Uterine smooth muscle cell (primary cell): ENCODE measurements around the gene PCSK4. TPM values are rescaled to one million over a fixed set of nuclear protein-coding genes. Genes with fewer than 3 reads are reported as not detected.

Experiments
- total RNA-seq: library from RNA; depleted of rRNA; stranded (reverse); fragments of >200 nt; gene quantifications from 2 replicates; pipeline ENCODE4 v1.2.3, GENCODE V29; 2014

PCSK4 gene
- total RNA-seq, result 2.3 and 4.4 TPM in 2 replicates

DNA sequence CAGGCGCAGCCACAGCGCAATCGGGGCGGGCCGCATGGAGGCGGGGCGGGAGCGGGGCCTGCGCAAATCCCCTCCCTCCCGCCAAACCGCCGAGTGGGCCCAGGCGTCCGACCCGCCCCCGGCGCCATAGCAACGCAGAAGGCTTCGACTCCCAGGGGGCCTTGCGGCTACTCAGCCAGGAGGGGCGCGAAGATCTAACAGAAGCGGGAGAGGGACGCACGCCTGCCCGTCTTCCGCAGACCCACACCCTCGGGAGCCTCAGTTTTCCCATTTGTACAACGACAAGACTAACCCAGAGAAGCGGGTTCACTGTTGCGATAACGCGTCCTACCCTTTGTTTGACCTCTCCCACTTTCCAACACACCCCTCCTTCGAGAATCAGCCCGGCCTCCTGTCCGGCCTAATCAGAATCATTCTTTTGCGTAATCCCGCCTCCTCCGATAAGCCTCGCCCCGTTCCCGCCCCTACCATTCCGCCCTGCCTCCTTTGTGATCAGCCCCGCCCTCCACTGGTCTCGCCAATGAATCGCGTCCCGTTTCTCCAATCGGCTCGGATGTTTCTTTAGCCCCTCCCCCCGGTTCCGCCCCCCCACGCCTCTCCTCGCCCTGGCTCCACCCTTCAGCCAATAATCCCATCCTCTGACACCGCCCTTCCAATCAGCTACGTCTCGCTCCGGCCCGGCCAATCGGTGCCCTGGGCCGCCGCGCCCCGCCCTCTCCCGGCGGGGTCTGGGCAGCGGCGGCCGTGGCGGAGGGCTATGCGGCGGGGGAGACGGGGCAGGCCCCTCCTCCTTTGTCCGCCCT, at the start of gene PCSK4:
Gene PCSK4 (minus strand): TSS at position 40 of the 803 bp plus-strand sequence. CDS start 4 bp downstream, at position 36.

DNA sequence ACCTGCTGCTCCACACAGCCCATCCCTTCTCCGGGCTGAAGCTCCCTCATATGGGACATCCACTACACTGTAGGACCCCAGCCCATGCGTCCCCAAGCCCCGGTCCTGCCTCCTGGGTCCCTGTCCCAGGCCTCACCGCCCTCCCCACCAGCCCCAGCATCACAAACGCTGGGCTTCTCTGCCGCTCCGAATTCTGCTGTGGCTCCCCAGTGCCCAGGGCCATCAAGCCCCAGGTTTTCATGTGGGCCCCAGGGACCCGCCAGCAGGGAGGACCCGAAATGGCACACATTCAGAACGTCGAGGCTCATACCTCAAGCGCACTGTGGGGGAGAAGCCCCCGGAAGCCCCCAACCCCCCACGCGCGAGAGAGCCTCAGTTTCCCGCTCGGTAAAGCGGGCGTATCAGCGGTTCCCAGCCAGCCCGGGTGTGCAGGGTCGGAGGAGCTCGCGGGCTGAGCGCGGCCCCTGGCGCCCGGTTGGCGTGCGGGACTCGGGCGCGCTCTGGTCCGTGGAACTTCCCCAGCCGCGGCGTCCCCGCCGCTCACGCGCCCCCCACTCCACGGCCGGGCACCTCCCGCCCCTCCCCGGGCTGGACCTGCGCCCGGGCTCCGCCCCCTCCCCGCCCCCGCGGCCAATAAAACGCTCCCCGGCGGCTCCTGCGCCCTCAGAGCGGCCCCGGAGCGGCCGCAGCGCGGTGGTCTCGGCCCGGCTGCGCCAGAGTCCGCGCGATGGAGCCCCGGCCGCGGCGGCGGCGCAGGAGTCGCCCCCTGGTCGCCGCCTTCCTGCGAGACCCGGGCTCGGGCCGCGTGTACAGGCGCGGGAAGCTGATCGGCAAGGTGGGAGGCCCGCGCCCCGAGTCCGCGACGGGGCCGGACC, 33.5 kb upstream of the PCSK4 start, which contains the start of gene PLK5:
Gene PLK5 (plus strand): TSS at position 666 of the 875 bp plus-strand sequence. CDS start 2,920 bp downstream, outside the sequence.

GRCh38 chr19:1512671-1513498, 22.7 kb upstream of the PCSK4 start, which contains the start of gene ADAMTSL5:
ADAMTSL5 (minus strand) TSS chr19:1513019; CDS start chr19:1510943, 2,076 bp downstream.

DNA sequence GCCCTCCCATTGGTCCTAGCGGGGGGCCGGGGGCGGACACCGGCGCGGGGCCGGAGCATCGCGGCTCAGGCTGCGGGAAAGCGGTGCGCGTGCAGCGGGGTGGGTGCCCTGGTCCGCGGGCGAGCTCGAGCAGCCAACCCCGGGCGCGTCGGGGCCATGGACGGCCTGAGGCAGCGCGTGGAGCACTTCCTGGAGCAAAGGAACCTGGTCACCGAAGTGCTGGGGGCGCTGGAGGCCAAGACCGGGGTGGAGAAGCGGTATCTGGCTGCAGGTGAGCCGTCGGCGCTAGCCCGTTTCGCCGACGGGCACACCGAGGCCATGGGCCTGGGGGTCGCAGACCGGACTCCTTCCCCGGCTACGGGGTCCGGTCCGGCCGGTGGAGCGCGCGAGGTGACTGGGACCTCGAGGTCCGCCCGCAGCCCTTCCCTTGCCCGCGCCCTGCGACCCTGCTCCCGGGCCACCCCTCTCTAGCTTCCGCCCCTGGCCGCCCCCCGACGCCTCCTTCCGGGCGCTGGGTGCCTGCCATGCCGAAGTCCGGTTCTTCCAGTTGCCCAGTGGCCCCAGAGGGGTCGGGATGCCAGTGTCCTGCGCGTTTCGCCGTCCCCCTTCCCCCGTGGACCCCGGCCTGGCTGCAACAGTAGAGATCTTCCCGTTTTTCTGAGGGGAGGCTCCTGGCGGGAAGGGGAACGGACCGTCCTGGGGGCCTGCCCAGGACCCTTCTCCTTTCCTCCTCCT, 1.1 kb upstream of the PCSK4 start, which contains the start of gene REEP6:
Gene REEP6 (plus strand): TSS at position 68 of the 735 bp plus-strand sequence. CDS start 89 bp downstream, at position 157.

GRCh38 chr19:1478934-1479707, 11.0 kb downstream of the PCSK4 start, which contains the start of gene C19orf25:
C19orf25 (minus strand) TSS chr19:1479215; CDS start chr19:1478903, 312 bp downstream.

DNA sequence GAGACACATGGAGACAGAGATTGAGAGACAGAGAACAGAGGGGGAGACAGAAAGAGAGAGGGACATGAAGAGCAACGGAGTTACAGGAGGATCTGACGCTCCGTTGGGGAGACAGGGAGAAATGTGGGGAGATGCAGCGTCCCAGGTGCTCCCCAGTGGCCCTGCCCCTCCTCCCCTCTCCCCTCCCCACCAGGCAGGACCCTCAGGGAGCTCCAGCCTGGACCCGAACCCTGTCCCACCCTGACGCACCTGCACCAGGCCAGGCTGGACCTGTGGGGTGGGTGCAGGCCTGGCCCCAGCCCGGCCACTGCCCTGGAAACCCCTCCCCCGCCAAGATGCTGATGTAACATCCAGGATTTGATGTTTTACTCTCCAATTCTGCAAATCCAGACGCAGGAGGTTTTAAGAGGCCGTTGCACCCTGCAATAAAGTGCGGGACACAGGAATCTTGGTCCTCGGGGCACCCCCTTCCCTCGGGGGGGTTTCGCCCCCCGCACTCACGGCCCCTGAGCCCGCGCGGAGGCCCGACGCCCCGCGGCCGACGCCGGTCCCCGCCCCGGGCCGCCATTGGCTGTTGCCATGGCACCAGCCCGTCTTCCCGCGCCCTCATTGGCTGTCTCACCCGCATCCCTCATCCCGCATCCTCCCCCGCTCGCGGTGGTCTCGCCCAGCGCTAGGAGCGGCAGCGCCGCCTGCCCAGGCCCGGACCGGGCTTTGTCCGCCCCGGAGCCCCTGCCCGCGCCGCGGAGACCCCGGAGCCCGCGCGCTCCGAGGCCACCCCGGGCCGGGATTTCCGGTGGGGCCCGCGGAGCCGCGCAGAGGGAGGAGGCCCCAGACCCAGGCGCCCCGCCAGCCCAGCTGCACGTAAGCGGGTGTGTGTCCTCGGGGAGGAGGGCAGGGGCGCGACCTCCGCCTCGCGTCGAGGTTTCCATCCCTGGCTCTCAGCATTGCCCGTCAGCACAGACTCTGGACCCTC, 40.4 kb downstream of the PCSK4 start, which contains the start of gene APC2:
Gene APC2 (plus strand): TSS at position 655 of the 976 bp plus-strand sequence. CDS start 2,881 bp downstream, outside the sequence.

DNA sequence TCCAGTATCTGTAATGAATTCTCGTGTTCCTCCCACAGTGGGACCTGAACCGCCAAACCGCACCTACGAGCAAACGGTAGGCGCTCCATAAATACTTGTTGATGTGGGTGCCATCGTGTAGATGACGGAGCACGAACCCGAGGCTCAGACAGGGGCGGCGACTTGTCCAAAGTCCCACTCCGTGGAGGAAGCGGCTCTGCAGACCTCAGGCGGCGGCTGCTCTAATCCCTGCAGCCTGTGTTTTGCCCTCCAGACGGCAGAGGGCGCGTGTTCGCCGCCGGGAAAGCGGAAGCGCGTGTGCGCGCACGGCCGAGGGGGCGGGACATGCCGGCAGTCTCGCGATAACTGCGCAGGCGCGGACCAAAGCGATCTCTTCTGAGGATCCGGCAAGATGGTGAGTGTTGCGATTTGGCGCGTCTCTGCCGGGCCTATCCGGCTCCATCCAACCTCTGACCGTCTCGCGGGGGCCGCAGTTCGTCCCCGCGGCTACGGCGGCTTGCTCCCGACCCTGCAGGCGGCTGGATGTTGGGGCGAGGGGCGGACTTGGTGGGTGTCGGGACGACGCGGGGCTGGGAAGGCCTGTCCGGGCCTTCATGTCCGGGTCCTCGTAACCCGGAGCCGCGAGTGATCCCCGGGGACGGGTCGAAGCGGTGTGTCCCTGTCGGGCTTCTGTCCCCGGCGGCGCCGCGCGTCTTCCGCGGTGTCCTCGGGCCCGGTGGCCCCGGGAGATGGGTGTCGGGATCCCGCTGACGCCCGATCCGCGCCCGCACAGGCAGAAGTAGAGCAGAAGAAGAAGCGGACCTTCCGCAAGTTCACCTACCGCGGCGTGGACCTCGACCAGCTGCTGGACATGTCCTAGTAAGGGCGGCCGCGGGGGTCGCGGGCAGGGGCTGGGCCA, 51.9 kb downstream of the PCSK4 start, which contains the start of gene RPS15:
Gene RPS15 (plus strand): TSS at position 362 of the 898 bp plus-strand sequence. CDS start 30 bp downstream, at position 392.

Other genes starting within 250 kb of the PCSK4 start
- 19.8 and 26.2 TPM in 2 replicates for gene ATP5F1D, start 248.6 kb downstream of the PCSK4 start, total RNA-seq
- 23.0 and 30.2 TPM in 2 replicates for gene MIDN, start 241.8 kb downstream of the PCSK4 start, total RNA-seq
- 184 and 223 TPM in 2 replicates for gene CIRBP, start 221.0 kb downstream of the PCSK4 start, total RNA-seq
- gene FAM174C, start 214.8 kb downstream of the PCSK4 start, total RNA-seq, result 24.6 and 28.7 TPM in 2 replicates
- not detected in 2 replicates for gene EFNA2, start 204.5 kb downstream of the PCSK4 start, total RNA-seq
- gene NDUFS7, start 106.4 kb downstream of the PCSK4 start, total RNA-seq, result 72.2 and 91.2 TPM in 2 replicates
- gene GAMT, start 88.8 kb downstream of the PCSK4 start, total RNA-seq, result 26.7 and 37.1 TPM in 2 replicates
- gene DAZAP1, start 82.8 kb downstream of the PCSK4 start, total RNA-seq, result 65.9 and 103 TPM in 2 replicates
- 486 and 592 TPM in 2 replicates for gene RPS15, start 52.0 kb downstream of the PCSK4 start, total RNA-seq
- 0.44 and 0.50 TPM in 2 replicates for gene APC2, start 40.2 kb downstream of the PCSK4 start, total RNA-seq
- 24.7 and 32.2 TPM in 2 replicates for gene C19orf25, start 11.1 kb downstream of the PCSK4 start, total RNA-seq
- 0.44 and 1.7 TPM in 2 replicates for gene REEP6, start 831 bp upstream of the PCSK4 start, total RNA-seq
- 3.1 and 6.6 TPM in 2 replicates for gene ADAMTSL5, start 22.7 kb upstream of the PCSK4 start, total RNA-seq
- gene PLK5, start 33.7 kb upstream of the PCSK4 start, total RNA-seq, result not detected in 2 replicates
- 50.2 and 50.7 TPM in 2 replicates for gene MEX3D, start 78.0 kb upstream of the PCSK4 start, total RNA-seq
- gene MBD3, start 102.5 kb upstream of the PCSK4 start, total RNA-seq, result 113 and 126 TPM in 2 replicates
- 32.5 and 47.6 TPM in 2 replicates for gene UQCR11, start 115.1 kb upstream of the PCSK4 start, total RNA-seq
- gene TCF3, start 162.3 kb upstream of the PCSK4 start, total RNA-seq, result 82.9 and 118 TPM in 2 replicates